HL-60 (cell line): ENCODE results near the gene ZSWIM6.

ENCODE experiments used
- POLR2AphosphoS5 ChIP-seq: IDR thresholded peaks from 2 replicates; pipeline ENCODE4 v1.6.1; 2012; ENCODE audit warnings: low read depth
- TF ChIP-seq, protein P1 (sequence below): IDR thresholded peaks from one replicate; pipeline ENCODE4 v1.5.1; 2011; ENCODE audit warnings: low read length, control low read depth, inconsistent platforms; ENCODE audit not compliant: insufficient read depth
- TF ChIP-seq, protein P2 (sequence below): IDR thresholded peaks from 2 replicates; pipeline ENCODE4 v1.6.1; 2012; ENCODE audit warnings: low read depth; ENCODE audit not compliant: insufficient replicate concordance

GRCh38 chr5:61569353-61569752 is 237.3 kb downstream of the ZSWIM6 start:
- TF ChIP-seq, protein P1, sequence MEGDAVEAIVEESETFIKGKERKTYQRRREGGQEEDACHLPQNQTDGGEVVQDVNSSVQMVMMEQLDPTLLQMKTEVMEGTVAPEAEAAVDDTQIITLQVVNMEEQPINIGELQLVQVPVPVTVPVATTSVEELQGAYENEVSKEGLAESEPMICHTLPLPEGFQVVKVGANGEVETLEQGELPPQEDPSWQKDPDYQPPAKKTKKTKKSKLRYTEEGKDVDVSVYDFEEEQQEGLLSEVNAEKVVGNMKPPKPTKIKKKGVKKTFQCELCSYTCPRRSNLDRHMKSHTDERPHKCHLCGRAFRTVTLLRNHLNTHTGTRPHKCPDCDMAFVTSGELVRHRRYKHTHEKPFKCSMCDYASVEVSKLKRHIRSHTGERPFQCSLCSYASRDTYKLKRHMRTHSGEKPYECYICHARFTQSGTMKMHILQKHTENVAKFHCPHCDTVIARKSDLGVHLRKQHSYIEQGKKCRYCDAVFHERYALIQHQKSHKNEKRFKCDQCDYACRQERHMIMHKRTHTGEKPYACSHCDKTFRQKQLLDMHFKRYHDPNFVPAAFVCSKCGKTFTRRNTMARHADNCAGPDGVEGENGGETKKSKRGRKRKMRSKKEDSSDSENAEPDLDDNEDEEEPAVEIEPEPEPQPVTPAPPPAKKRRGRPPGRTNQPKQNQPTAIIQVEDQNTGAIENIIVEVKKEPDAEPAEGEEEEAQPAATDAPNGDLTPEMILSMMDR = no peak
- TF ChIP-seq POLR2AphosphoS5 = no peak
- TF ChIP-seq, protein P2, sequence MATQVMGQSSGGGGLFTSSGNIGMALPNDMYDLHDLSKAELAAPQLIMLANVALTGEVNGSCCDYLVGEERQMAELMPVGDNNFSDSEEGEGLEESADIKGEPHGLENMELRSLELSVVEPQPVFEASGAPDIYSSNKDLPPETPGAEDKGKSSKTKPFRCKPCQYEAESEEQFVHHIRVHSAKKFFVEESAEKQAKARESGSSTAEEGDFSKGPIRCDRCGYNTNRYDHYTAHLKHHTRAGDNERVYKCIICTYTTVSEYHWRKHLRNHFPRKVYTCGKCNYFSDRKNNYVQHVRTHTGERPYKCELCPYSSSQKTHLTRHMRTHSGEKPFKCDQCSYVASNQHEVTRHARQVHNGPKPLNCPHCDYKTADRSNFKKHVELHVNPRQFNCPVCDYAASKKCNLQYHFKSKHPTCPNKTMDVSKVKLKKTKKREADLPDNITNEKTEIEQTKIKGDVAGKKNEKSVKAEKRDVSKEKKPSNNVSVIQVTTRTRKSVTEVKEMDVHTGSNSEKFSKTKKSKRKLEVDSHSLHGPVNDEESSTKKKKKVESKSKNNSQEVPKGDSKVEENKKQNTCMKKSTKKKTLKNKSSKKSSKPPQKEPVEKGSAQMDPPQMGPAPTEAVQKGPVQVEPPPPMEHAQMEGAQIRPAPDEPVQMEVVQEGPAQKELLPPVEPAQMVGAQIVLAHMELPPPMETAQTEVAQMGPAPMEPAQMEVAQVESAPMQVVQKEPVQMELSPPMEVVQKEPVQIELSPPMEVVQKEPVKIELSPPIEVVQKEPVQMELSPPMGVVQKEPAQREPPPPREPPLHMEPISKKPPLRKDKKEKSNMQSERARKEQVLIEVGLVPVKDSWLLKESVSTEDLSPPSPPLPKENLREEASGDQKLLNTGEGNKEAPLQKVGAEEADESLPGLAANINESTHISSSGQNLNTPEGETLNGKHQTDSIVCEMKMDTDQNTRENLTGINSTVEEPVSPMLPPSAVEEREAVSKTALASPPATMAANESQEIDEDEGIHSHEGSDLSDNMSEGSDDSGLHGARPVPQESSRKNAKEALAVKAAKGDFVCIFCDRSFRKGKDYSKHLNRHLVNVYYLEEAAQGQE = no peak
